Measurements from ENCODE around the gene FAM118B.

FAM118B gene

DNA sequence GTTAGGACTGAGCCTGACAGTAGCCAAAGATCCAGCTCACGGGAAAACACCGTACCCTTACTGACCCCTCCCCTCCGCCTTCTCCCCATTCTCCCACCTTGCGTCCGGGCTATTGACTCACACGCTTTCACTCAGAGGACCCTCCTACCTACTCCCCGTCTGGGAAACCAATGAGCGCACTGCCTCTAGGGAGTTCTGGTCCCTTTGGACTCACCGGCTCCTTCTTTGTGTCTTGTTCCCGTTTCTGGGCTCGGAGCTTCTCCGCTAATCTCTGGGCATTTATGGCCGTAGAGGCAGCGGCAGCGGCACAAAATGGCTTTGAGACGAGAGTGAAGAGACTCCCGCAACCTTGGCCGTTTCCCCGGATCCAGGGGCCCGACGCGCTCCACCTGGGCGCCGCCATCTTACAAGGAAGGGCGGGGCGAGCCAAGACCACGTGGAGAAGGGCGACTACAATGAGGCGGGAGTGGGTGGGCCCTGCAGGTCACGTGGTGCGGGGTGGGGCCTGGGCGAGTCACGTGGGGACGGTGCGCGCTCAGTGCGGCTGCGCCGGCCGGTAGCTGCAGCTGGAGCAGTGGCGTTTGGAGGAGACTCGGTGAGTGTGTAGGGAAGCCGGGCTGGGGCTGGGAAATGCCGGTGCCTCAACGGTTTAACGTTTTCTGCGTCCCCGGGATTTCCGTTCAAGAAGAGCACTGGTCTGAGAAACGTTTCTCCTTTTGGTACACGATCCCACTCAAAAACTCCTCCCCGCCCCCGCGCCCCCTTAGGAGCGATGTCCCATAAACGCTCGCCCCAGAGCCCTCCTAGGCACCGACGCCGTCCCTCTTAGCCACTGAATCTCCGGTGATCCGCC, at the start of gene FAM118B, which contains the start of gene RPUSD4:
Gene FAM118B, plus strand, starts transcription at position 547 of the 853 bp plus-strand sequence. CDS start 23,220 bp downstream, outside the sequence.
Gene RPUSD4, minus strand, starts transcription at position 415 of the 853 bp plus-strand sequence. Its CDS starts 12 bp downstream, at position 403.
- peak; percentile 92 for DNase-seq (ENCODE audit: low read depth)

DNA sequence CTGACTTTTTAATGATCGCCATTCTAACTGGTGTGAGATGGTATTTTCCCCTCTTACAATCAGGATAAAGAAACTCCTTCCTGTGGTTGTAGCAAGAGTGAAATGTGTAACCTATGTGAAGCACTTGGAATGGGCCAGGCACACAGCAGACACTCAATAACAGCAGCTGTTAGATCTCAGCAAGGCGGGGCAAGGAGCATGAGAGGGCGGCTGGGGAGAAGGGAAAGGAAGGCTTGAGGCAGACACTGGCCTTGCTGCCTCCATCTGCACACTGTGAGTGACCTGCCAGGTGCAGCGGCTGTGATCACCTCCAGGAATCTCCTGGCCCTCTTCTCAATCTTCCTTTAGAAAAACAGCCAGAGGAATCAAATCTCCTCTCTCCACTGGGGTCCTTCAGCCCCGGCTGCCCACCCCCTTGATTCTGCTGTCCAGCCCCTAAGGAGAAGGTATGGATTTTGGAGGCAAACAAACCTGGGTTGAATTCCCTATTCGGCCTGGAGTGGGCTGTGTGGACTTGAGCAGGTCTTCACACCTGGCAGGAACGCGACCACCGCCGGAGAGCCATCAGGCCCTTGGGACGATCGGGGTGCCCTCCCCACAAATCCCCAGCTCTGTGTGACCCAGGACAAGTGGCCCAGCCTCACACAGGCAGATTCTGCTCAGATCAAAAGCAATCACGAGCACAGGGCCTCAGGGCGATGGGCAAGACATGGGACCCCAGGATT, 49.1 kb upstream of the FAM118B start:
- peak; percentile 31 for DNase-seq (ENCODE audit: low read depth)

DNA sequence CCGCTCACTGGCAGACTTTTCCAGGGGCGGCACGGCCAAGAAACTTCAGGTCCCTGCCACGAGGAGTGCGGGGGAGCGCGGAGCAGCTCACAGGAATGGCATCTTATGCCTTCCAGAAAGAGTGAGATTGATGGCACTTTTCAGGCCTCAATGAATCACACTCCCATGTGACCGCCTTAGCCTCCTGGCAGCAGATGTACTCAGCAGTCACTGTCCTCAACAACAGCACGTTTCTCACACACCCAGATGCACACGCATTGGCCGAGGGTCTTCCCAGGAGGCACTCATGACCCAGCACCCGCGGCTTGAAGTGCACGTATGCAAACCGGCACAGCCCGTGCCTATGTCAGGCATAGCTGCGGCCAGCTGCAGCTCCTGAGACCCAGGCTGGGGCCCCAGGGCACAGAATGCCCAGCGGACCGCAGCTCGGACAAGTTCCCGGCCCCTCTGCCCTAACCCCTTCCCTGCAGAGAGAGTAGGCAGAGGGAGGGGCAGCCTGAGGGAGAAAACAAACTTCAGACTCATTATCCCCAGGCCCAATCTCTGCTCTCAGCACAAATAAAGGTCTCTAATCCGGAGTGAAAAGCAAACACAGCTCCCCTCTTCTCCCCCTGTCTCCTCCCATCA, 48.4 kb upstream of the FAM118B start:
- peak; percentile 96 for DNase-seq (ENCODE audit: low read depth)

DNA sequence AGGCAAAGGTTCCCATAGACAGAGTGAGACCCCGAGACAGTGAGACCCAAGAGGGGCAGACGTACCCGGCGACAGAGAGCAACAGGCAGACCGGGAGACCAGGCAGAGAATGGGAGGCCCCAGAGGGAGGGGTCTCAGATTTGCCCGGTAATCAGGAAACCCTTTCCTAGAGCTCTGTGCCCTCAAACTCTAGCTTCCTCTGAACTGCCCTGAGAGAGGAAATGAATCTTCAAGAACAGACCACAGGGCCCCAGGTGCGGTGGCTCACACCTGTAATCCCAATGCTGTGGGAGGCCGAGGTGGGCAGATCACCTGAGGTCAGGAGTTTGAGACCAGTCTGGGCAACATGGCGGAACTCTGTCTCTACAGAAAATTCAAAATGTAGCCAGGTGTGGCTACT, 47.8 kb upstream of the FAM118B start:
- DNase-seq (ENCODE audit: low read depth), result no peak

DNA sequence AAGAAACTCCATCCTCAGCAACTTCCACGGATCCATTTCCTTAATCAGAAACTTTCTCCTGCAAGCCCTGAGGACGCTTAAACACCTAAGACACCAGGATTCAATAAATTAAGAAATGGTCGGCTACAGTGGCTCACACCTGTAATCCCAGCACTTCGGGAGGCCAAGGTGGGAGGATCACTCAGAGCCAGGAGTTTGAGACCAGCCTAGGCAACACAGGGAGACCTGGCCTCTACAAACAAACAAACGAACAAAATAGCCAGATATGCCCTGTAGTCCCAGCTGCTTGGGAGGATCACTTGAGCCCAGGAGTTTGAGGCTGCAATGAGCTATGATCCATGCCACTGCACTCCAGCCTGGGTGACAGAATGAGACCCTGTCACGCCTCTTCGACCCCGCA, 46.8 kb upstream of the FAM118B start:
- DNase-seq (ENCODE audit: low read depth), result no peak

DNA sequence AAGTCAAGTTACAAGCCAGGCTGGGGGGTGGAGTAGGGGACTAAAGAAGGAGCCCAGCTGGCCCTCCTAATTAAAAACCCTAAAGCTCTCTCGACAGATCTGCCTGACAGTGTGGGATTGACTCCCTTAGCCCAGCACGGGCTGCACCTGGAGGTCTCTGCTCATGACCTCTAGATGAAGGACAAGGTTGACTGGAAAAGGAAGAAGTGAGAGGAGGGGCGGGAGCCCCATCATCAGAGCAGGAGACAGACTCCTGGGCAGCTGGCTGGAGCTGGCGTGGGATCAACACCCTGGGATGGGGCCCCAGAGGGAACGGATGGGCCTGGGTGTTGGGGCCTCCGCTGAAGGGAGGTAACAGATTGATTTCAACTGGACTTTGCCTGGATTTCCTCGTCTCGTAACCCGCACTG, 46.3 kb upstream of the FAM118B start:
- DNase-seq (ENCODE audit: low read depth), result no peak

DNA sequence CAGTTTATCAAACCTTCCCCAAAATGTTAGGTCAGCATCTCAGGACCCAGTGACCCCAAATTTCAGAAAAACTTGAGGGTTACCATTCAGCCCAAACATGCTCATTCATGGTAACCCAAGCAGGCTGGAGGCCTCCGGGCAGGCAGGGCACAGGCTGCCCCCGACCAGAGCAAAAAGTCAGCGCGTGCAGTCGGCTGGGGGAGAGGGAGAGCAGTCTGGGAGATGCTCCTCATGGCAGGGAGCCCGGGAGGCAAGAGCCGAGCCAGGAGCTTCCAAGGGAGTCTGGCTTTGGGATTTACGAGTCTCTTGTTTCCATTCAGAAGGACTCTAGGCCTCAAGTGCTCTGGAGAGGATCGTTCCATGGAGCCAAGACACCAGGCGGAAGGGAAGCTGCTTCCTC, 45.8 kb upstream of the FAM118B start:
- no peak for DNase-seq (ENCODE audit: low read depth)

DNA sequence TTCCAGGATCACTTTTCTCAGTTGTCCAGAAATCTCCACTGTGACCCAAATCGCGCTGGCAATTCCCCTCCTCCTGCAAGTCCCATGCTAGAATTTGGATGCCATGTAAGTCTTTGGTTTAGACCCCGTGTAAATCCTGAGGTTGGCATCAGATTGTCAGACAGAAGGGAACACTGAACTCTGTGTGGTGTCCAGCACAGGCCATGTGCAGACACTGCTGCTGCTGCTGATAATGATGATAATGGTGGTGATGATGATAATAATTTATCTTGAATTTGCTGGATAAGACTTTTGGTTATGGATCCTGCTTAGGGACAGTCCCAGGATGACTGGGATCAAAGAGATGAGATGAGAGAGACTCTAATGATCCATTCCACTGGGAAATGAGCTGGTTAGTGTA, 45.2 kb upstream of the FAM118B start:
- DNase-seq (ENCODE audit: low read depth), result no peak

DNA sequence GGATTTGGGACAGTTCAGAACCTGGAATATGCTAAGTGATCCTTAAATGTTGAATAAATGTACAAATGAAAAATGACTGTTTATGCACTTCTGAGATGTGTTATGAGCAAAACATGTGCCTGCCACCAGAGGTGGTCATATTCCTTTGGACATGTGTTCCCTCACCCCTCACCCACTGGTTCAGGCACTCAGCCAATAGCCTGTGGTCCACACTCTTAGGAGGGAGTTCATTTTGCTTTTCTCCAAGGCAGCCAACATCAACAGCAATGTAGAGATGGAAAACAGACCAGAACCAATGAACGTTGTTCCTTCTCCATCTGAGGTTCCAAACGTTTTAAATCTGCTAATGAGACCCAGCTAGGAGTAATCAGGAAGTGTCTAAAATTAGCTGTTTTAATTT, 44.1 kb upstream of the FAM118B start:
- no peak for DNase-seq (ENCODE audit: low read depth)

DNA sequence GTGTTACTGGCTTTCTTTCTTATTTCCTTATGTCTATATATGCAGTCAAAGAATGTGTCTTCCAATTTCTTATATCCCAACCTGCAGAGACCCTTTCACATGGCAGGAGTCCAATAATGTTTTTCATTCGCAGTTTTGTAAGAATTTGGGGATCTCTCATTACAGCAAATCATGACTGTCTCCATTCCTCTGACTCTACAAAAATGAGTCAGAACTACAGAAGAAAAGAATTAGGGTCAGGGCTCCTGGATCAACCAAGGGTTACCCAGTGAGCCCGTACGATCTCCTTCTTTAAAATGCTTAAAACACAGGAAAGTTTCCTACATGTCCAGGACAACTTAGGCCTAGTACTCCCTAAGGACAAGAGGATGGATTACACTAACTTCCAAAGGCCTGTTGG, 42.3 kb upstream of the FAM118B start:
- no peak for DNase-seq (ENCODE audit: low read depth)

DNA sequence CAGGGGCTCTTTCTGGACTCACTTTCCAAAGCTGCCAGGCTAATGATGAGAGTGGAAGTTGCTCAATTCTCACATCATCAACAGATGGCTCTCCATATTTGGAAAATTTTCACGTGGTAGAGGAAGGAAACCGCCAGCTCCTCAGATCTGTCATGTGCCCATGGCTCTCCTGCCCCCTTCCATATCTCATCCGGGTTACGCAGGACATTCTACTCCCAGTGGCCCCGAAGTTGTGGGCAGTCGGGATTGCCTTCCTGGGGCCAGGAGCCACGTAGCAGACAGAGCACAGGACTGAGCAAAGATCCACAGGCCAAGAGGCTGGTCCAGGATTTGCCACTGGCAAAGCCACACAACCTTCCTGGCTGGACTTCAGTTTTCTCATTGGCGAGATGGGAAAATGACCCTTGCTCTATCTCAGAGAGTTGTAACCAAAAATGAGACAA, 39.0 kb upstream of the FAM118B start:
- DNase-seq (ENCODE audit: low read depth), result peak; percentile 39

DNA sequence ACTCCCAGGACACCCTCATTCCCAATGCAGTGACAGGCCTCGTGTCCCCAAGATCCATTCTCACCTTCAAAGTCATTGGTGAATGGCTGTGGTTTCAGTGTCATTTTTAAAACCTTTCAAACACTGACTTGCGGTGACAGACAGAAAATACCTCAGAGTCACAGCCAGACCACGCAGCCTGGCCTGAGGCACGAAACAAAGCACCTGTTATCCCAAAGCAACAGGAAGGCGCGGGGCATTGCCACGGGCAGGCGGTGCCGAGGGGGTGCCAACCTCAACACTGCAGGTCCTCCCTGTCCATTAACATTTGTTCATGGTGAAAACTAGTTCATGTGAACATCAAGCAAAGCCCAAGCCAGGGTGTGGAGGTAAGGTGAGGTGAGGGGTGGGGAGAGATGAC, 38.3 kb upstream of the FAM118B start:
- DNase-seq (ENCODE audit: low read depth), result no peak

DNA sequence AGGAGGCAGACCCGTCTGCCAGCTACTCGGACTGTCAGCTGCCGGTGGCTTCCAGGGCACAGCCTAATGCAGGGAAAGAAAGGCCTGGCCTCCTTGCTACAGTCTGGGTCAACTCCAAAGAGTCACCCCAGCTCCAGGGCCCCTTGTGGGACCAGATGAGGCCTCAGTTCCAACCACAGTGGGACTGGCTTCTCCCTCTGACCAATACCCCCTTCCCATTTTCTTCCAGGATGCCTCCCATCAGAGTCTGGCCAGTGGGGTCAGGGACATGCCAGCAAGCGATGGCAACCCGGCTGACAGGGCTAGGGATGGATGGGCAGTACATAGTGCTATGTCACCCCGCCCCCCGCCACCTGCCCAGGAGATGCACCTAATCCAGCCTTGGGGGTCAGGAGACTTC, 36.8 kb upstream of the FAM118B start:
- no peak for DNase-seq (ENCODE audit: low read depth)

DNA sequence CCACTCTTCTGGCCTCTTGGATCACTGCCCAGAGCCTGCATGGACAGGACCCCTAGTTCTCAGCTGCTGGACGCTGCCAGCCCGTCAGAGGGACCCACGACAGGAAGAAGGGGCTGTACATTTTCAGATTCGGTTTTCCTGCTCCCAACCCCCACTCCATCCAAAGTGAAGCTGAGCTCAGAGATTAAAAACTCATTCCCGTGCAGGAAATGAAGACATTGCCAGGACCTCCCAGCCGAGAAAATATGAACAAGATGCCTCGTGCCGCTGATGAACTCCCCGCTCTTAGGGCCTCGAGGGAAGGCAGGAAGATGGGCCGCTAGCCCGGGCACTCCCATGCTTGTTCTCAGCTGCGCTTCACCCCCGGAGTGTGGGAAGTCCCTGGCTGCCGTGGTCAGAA, 36.2 kb upstream of the FAM118B start:
- no peak for DNase-seq (ENCODE audit: low read depth)

DNA sequence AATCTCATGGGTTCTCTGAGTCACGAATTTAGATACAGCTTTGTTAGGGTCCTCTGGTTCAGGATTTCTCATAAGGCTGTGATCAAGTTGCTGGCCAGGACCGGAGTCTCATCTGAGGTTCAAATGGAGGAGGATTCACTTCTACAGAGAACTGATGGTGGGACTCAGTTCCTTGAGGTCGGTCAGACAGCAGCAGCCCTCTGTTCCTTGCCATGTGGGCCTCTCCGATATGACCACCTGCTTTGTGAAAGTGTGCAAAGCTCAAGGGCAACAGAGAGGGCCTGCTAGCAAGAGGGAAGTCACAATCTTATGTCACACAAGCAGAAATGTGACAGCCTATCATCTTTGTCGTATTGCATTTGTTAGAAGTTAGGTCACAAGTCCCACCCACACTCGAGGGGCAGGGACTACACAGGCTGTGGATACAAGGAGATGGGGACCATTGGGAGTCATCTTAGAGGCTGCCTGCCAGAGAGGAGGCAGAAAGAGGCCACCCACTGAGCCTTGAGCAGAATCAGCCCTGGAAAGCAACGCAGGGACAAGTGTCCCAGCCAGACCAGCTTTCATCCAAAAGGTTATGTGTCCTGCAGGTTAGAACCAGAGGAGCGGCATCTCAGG, 34.6 kb upstream of the FAM118B start:
- DNase-seq (ENCODE audit: low read depth), result no peak

DNA sequence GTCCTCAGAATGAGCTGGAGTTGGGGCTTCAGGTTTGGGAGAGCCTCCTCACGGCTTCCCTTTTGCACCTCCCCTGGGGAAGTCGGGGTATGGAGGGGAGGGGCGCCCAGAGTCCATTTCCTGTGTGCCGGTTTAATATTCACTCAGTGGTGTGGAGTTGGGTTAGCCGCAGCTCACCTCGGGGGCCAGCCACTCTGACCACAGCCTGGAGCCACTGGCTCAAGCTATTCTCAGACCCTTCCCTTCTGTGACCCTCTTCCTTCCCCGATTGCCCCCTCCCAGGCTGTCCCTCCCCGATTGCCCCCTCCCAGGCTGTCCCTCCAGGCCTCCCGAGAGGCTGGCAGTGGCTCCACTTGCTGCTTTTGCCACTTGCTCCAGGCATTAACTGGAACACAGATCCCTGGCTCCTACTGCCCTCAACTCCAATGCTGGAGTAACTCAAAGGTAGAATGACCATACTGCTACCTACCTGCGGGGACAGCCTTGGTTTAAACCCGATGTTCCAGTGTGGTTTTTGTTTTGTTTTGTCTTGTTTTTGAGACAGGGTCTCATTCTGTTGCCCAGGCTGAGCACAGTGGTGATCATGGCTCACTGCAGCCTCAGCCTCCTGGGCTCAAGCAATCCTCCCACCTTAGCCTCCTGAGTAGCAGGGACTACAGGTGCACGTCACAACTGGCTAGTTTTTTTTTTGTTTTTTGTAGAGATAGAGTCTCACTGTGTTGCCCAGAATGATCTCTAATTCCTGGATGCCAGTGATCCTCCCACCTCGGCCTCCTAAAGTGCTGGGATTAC, 29.4 kb upstream of the FAM118B start:
- no peak for DNase-seq (ENCODE audit: low read depth)

DNA sequence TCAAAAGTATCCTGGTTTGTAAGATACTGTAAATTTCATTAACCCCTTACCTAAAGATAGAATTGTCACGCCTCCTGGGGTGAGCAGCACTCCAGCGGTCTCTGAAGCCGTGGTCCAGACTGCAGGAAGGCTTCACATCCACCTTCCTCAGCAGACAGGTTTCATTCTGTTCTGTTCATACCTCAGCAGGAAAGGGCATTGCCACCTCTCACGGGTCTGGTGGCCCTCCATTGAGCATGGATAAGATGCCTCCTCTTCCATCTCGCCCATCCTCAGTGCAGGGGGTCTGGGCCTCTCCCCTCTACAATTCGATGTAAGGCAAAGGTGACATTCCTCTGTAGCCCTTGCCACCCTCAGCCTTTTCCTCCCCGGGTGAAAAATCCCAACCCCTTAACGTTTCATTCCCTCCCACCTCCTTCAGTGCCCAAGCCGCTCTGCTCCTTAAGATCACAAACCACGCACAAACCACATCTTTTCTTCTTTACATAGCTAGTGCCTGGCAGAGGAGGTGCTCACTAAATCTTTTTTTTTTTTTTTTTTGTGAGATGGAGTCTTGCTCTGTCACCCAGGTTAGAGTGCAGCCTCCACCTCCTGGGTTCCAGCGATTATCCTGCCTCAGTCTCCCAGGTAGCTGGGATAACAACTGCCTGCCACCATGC, 28.7 kb upstream of the FAM118B start:
- no peak for DNase-seq (ENCODE audit: low read depth)

DNA sequence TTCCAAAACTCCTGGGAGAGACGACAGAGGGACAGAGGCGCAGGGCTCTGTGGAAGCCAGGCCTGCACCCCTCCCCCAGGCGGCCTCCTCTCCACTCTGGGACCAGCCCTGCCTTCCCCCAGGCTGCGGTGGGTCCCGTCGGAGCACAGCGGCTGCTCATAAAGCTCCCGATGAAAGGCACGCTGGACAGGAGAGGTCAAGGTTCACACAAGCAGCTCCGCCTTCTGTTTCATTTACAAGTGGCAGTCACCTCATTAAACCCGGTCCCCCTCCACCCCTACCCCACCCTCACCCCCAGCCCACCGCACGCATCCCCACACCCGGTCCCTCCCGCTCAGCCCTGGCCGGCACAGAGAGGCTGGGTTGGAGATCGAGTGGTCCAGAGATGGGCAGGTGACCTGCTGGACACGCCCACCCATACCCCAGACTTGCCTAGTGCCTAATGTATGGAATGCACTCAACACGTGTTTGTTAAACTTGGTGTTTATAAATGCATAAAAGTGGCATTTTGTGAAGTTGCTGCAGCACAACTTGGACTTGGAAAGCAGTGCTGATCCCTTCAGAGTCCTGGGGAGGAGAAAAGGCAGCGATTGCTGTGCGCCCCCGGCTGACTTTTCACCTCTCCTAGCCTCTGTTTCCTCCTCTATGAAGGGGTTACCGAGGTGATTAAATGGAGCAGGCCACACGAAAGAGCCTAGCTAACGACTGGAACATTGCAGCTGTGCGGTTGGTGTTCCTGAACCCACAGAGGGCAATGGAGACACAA, 26.1 kb upstream of the FAM118B start:
- no peak for DNase-seq (ENCODE audit: low read depth)

DNA sequence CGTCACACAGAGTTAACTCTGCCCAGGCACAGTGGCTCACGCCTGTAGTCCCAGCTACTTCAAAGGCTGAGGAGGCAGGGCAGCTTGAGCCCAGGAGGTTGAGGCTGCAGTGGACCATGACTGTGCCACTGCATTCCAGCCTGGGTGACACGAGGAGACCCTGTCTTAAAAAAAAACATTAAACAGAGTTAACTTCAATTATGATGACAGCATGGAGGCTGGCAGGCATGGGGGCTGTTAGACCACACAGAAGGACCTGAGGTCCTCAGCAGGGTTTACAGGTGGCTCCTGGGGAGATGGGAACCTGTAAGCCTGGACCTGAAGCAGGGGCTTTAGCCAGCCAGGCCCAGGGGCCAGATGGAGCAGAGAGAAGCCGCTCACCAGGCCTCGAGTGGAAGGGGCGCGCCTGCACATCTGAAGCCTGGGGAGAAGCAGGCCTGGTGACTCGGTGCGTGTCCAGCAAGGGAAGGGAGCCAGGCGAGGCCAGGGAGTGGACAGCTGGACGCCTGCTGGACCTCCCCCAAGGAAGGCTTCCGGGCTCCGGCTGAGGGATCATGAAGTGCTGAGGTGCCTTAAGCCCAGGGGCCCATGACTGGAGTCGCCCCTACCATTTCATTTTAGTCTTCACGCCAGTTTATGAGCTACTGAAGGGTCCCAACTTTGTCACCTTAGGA, 25.4 kb upstream of the FAM118B start:
- DNase-seq (ENCODE audit: low read depth), result no peak

All from amniotic epithelial cell (primary cell).